ENCODE data around the gene ROCK2. TPM values are rescaled to one million over a fixed set of nuclear protein-coding genes. Genes with fewer than 3 reads are reported as not detected.
A peak's percentile ranks its signal among the peaks of the same experiment; 100 is the strongest.

ROCK2 gene
- total and polyA plus RNA-seq, 2 of the 13 experiments (the other 11 are each of a cell fraction or from before 2014, with no cell fraction given): 38.1 to 119 TPM

DNA sequence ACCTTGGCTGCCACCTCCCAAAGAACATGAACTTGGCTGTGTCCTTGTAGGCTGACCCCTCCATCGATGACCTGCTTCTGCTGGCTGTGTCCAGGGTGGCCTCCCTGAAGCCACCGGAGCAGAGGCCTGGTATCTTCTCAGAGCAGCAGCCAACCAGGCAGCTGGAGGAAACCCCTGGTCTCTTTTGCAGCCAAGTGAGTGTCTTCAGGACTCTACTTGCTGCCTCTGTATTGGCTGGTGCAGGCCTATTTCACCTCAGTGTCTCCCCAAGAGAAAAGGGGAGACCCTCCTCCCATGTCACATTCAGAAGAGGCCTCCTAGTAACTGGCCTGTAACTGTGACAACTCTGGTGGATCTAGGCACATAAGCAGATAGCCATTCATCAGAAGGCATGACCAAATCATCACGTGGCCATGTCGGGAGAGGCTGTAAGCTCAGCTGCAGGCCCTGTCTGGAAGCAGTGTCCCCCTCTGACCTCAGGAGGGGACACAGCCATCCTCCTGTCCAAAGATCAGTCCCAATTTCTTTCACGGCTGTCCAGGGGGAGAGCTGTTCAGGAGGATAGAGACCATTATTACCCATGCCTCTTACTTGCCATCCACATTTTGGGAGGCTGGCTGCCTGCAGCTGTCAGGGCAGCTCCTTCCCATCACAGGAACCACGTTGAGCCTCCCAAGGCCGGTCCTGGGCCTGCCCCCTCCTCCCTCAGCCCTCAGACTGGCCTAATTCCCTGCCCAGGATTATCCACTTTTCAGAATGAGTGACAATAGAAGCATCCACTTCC lies 20.9 kb upstream of the ROCK2 start (continued):
- TF ChIP-seq PHB2 (IDR thresholded peaks at IDR 0.05; ENCODE audit: partially characterized antibody): no peak
- TF ChIP-seq HOXD1 (CRISPR knock-in tag; IDR thresholded peaks at IDR 0.05): peak; percentile 71; the same call in 1 of the 2 replicates
- no peak for TF ChIP-seq HOXA7 (CRISPR knock-in tag; IDR thresholded peaks at IDR 0.05)
- TF ChIP-seq, protein P1, sequence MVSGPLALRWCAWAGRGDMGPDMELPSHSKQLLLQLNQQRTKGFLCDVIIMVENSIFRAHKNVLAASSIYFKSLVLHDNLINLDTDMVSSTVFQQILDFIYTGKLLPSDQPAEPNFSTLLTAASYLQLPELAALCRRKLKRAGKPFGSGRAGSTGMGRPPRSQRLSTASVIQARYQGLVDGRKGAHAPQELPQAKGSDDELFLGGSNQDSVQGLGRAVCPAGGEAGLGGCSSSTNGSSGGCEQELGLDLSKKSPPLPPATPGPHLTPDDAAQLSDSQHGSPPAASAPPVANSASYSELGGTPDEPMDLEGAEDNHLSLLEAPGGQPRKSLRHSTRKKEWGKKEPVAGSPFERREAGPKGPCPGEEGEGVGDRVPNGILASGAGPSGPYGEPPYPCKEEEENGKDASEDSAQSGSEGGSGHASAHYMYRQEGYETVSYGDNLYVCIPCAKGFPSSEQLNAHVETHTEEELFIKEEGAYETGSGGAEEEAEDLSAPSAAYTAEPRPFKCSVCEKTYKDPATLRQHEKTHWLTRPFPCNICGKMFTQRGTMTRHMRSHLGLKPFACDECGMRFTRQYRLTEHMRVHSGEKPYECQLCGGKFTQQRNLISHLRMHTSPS (CRISPR knock-in tag; IDR thresholded peaks at IDR 0.05; ENCODE audit: low read depth): peak; percentile 81; the same call in 1 of the 2 replicates
- no peak for TF ChIP-seq HHEX (CRISPR knock-in tag; IDR thresholded peaks at IDR 0.05)
- TF ChIP-seq GATAD2A (CRISPR knock-in tag; IDR thresholded peaks at IDR 0.05): peak; percentile 26; the same call in 1 of the 2 replicates
- no peak for TF ChIP-seq BRCA1 (CRISPR knock-in tag; IDR thresholded peaks at IDR 0.05)
- peak; percentile 26; the same call in 1 of the 2 replicates for TF ChIP-seq NFYC (CRISPR knock-in tag; IDR thresholded peaks at IDR 0.05)
- TF ChIP-seq MEF2D (CRISPR knock-in tag; IDR thresholded peaks at IDR 0.05): peak; percentile 14; the same call in 1 of the 2 replicates
- no peak for TF ChIP-seq KMT2A (CRISPR knock-in tag; IDR thresholded peaks at IDR 0.05)
- TF ChIP-seq, protein P2, sequence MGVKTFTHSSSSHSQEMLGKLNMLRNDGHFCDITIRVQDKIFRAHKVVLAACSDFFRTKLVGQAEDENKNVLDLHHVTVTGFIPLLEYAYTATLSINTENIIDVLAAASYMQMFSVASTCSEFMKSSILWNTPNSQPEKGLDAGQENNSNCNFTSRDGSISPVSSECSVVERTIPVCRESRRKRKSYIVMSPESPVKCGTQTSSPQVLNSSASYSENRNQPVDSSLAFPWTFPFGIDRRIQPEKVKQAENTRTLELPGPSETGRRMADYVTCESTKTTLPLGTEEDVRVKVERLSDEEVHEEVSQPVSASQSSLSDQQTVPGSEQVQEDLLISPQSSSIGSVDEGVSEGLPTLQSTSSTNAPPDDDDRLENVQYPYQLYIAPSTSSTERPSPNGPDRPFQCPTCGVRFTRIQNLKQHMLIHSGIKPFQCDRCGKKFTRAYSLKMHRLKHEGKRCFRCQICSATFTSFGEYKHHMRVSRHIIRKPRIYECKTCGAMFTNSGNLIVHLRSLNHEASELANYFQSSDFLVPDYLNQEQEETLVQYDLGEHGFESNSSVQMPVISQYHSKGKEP (CRISPR knock-in tag; IDR thresholded peaks at IDR 0.05): no peak
- 0 out of 2 replicates have a peak, but pooled peaks have one; percentile 64 for TF ChIP-seq ZMYM3 (CRISPR knock-in tag; IDR thresholded peaks at IDR 0.05)
- TF ChIP-seq GABPB1 (CRISPR knock-in tag; IDR thresholded peaks at IDR 0.05): peak; percentile 32; the same call in 1 of the 2 replicates
- peak; percentile 63; the same call in 1 of the 2 replicates for TF ChIP-seq NCOR1 (IDR thresholded peaks at IDR 0.05; ENCODE audit: borderline replicate concordance, low read length)
- peak; percentile 66; the same call in 1 of the 2 replicates for TF ChIP-seq CBX5 (CRISPR knock-in tag; IDR thresholded peaks at IDR 0.05; ENCODE audit: borderline replicate concordance)
- peak; percentile 77; the same call in 1 of the 2 replicates for TF ChIP-seq HNF4G (IDR thresholded peaks at IDR 0.05; ENCODE audit: borderline replicate concordance, low read depth, low read length)
- peak; percentile 41; the same call in 1 of the 2 replicates for TF ChIP-seq HNF4G (CRISPR knock-in tag; IDR thresholded peaks at IDR 0.05; ENCODE audit: borderline replicate concordance, low read depth)
- peak; percentile 41 for TF ChIP-seq PHF5A (CRISPR knock-in tag; IDR thresholded peaks at IDR 0.05; ENCODE audit: low read depth, unreplicated experiment)
- peak; percentile 97 for TF ChIP-seq ARNTL (CRISPR knock-in tag; IDR thresholded peaks at IDR 0.05)
- peak; percentile 78 for TF ChIP-seq NCOA2 (CRISPR knock-in tag; IDR thresholded peaks at IDR 0.05)
- TF ChIP-seq, protein P3, sequence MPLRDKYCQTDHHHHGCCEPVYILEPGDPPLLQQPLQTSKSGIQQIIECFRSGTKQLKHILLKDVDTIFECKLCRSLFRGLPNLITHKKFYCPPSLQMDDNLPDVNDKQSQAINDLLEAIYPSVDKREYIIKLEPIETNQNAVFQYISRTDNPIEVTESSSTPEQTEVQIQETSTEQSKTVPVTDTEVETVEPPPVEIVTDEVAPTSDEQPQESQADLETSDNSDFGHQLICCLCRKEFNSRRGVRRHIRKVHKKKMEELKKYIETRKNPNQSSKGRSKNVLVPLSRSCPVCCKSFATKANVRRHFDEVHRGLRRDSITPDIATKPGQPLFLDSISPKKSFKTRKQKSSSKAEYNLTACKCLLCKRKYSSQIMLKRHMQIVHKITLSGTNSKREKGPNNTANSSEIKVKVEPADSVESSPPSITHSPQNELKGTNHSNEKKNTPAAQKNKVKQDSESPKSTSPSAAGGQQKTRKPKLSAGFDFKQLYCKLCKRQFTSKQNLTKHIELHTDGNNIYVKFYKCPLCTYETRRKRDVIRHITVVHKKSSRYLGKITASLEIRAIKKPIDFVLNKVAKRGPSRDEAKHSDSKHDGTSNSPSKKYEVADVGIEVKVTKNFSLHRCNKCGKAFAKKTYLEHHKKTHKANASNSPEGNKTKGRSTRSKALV (CRISPR knock-in tag; IDR thresholded peaks at IDR 0.05): no peak
- TF ChIP-seq, protein P4, sequence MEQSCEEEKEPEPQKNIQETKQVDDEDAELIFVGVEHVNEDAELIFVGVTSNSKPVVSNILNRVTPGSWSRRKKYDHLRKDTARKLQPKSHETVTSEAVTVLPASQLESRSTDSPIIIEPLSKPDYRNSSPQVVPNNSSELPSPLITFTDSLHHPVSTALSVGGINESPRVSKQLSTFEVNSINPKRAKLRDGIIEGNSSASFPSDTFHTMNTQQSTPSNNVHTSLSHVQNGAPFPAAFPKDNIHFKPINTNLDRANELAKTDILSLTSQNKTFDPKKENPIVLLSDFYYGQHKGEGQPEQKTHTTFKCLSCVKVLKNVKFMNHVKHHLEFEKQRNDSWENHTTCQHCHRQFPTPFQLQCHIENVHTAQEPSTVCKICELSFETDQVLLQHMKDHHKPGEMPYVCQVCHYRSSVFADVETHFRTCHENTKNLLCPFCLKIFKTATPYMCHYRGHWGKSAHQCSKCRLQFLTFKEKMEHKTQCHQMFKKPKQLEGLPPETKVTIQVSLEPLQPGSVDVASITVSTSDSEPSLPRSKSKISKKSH (CRISPR knock-in tag; IDR thresholded peaks at IDR 0.05; ENCODE audit: borderline replicate concordance): peak; percentile 23; the same call in 1 of the 2 replicates
- TF ChIP-seq ISX (CRISPR knock-in tag; conservative IDR thresholded peaks at IDR 0.05): no peak
- 0 out of 2 replicates have a peak, but pooled peaks have one; percentile 29 for TF ChIP-seq GATA4 (IDR thresholded peaks at IDR 0.05; ENCODE audit: borderline replicate concordance, low read depth)

Measured in HepG2 (cell line).